CD4-positive, alpha-beta T cell (primary cell): ENCODE measurements around the gene ABCA13. TPM values are rescaled to one million over a fixed set of nuclear protein-coding genes. Genes with fewer than 3 reads are reported as not detected.

ENCODE experiments used
- ATAC-seq: fragments of 200-7000 bp; cut with Tn5 transposase; one replicate; pipeline ENCODE4 v1.10.0; 2022; ENCODE audit warnings: mild to moderate bottlenecking; ENCODE audit not compliant: poor library complexity
- CTCF ChIA-PET: fragments of 350-600 bp; sonication (Branson Sonifier 250); formaldehyde crosslinking; loops from one replicate; lab custom pipeline; 2021; ENCODE audit warnings: antibody characterized with exemption, inconsistent platforms; lab: Charles Lee
- POLR2A ChIA-PET: fragments of 350-600 bp; sonication (Branson Sonifier 250); formaldehyde crosslinking; loops from one replicate; lab custom pipeline; 2021; ENCODE audit warnings: antibody characterized with exemption, inconsistent platforms; lab: Charles Lee
- DNase-seq, 14 experiments: peaks; one replicate each; pipeline ENCODE4 v3.0.0-alpha.2; 2013 to 2020; ENCODE audit warnings: mixed read lengths in 2 of 14
- H3K27ac ChIP-seq, 2 donors: one replicate each; pipeline versions ENCODE4 v1.5.1 to v1.7.0; 2013; ENCODE audit warnings: low read length in 2 of 2, low read depth in 1 of 2, mild to moderate bottlenecking in 1 of 2
- H3K27me3 ChIP-seq, 2 experiments: 1 replicate in 1 of 2; 2 replicates in 1 of 2; pipeline versions ENCODE4 v1.6.1 to v1.7.0; 2013; ENCODE audit warnings: low read length in 2 of 2, control low read depth in 1 of 2, mild to moderate bottlenecking in 1 of 2, moderate library complexity in 1 of 2; ENCODE audit not compliant: insufficient read depth in 2 of 2, control insufficient read depth in 1 of 2
- H3K36me3 ChIP-seq: one replicate; pipeline ENCODE4 v1.6.1; 2013; ENCODE audit warnings: low read length, control low read depth; ENCODE audit not compliant: insufficient read depth
- H3K4me1 ChIP-seq: one replicate; pipeline ENCODE4 v1.6.1; 2013; ENCODE audit warnings: low read length, control low read depth; ENCODE audit not compliant: insufficient read depth
- H3K4me3 ChIP-seq: one replicate; pipeline ENCODE4 v1.5.1; 2013; ENCODE audit warnings: mild to moderate bottlenecking, low read length, moderate library complexity
- H3K9me3 ChIP-seq, 2 experiments: 1 replicate in 1 of 2; 2 replicates in 1 of 2; pipeline versions ENCODE4 v1.6.1 to v1.7.0; 2013; ENCODE audit warnings: low read length in 2 of 2, mild to moderate bottlenecking in 2 of 2, control low read depth in 1 of 2, moderate library complexity in 1 of 2; ENCODE audit not compliant: control insufficient read depth in 1 of 2, insufficient read depth in 1 of 2
- H3K27ac Mint-ChIP-seq: one replicate; pipeline ENCODE4 v1.8.0; 2020; ENCODE audit warnings: mixed read lengths
- H3K27me3 Mint-ChIP-seq: one replicate; pipeline ENCODE4 v1.8.0; 2021; ENCODE audit warnings: mixed read lengths
- H3K36me3 Mint-ChIP-seq: one replicate; pipeline ENCODE4 v1.8.0; 2021; ENCODE audit warnings: low read depth, mixed read lengths
- H3K4me1 Mint-ChIP-seq: one replicate; pipeline ENCODE4 v1.8.0; 2021; ENCODE audit warnings: low read depth, mixed read lengths
- H3K4me3 Mint-ChIP-seq: one replicate; pipeline ENCODE4 v1.8.0; 2020; ENCODE audit warnings: mild to moderate bottlenecking, mixed read lengths
- H3K9me3 Mint-ChIP-seq: one replicate; pipeline ENCODE4 v1.8.0; 2020; ENCODE audit warnings: mixed read lengths
- CTCF ChIP-seq: fragments of 200-600 bp; IDR thresholded peaks from one replicate; pipeline ENCODE4 v1.8.0; 2022; ENCODE audit warnings: antibody characterized with exemption, mild to moderate bottlenecking
- intact Hi-C, 2 experiments: fragments of 100-400 bp; cut with DNase I in 1 of 2; cut with micrococcal nuclease in 1 of 2; formaldehyde crosslinking; loops; one replicate each; pipeline versions ENCODE4 v1.15.1 to v1.9.0; 2023 to 2025; cut with DNase I, micrococcal nuclease
- total RNA-seq, 174 experiments: library from RNA in 2 of 174; stranded (reverse) in 2 of 174; gene quantifications; one replicate each; pipeline ENCODE4 v1.2.3 and lab custom pipeline; 2021 to 2026

Gene ABCA13
- total RNA-seq, 2 experiments from 2014 or later: not detected

- intact Hi-C loops: no loop called here
- H3K4me3 Mint-ChIP-seq: no peak overlapping the region
- Histone ChIP-seq H3K9me3 (no peaks in the 10 kb centered on the region), H3K27me3 (peaks cover 0 to 5% of the 10 kb centered on the region in 2 experiments), H3K4me3 (no peak overlapping the region), H3K36me3 (no peaks in the 10 kb centered on the region), H3K4me1 (no peaks in the 10 kb centered on the region), H3K27ac (no peak overlapping the region)
- CTCF ChIA-PET: no interaction called here
- H3K9me3 Mint-ChIP-seq: peaks cover 2% of the 10 kb centered on the region
- DNase-seq (no peak), ATAC-seq (no peak)
- no peak overlapping the region for H3K27ac Mint-ChIP-seq
- POLR2A ChIA-PET: no interaction called here
- no peaks in the 10 kb centered on the region for H3K27me3 Mint-ChIP-seq
- no peak for TF ChIP-seq CTCF
- H3K4me1 Mint-ChIP-seq: no peaks in the 10 kb centered on the region
- no peaks in the 10 kb centered on the region for H3K36me3 Mint-ChIP-seq
These were observed 133.4 kb downstream of the ABCA13 start for GRCh38 chr7:48304641-48305040.

GRCh38 chr7:48305661-48306060 lies 134.4 kb downstream of the ABCA13 start:
- ATAC-seq (no peak), DNase-seq (no peak)

GRCh38 chr7:48307041-48307714 lies 135.9 kb downstream of the ABCA13 start:
- TF ChIP-seq CTCF: no peak
- ChIA-PET POLR2A (no interaction called here), CTCF (no interaction called here)
- Mint-ChIP-seq H3K4me1 (no peaks in the 10 kb centered on the region), H3K27ac (no peak overlapping the region), H3K4me3 (no peak overlapping the region), H3K9me3 (peaks cover 2% of the 10 kb centered on the region), H3K27me3 (no peaks in the 10 kb centered on the region), H3K36me3 (no peaks in the 10 kb centered on the region)
- Histone ChIP-seq H3K9me3 (no peaks in the 10 kb centered on the region), H3K4me3 (no peak overlapping the region), H3K27ac (no peak overlapping the region), H3K36me3 (no peaks in the 10 kb centered on the region), H3K4me1 (no peaks in the 10 kb centered on the region), H3K27me3 (peaks cover 0 to 5% of the 10 kb centered on the region in 2 experiments)
- ATAC-seq: no peak
- intact Hi-C loops: no loop called here
- no peak for DNase-seq

More at GRCh38 chr7:48305661-48306060, 134.4 kb downstream of the ABCA13 start:
- Histone ChIP-seq H3K27ac (no peak overlapping the region), H3K27me3 (peaks cover 0 to 5% of the 10 kb centered on the region in 2 experiments), H3K36me3 (no peaks in the 10 kb centered on the region), H3K9me3 (no peaks in the 10 kb centered on the region), H3K4me3 (no peak overlapping the region), H3K4me1 (no peaks in the 10 kb centered on the region)
- H3K27ac Mint-ChIP-seq: no peak overlapping the region
- ChIA-PET POLR2A (no interaction called here), CTCF (no interaction called here)
- TF ChIP-seq CTCF: no peak
- H3K36me3 Mint-ChIP-seq: no peaks in the 10 kb centered on the region
- no peak overlapping the region for H3K4me3 Mint-ChIP-seq
- intact Hi-C loops: no loop called here
- H3K27me3 Mint-ChIP-seq: no peaks in the 10 kb centered on the region
- H3K9me3 Mint-ChIP-seq: peaks cover 2% of the 10 kb centered on the region
- H3K4me1 Mint-ChIP-seq: no peaks in the 10 kb centered on the region
